T-helper 1 cell treated with Interleukin-12 subunit alpha and Interleukin-12 subunit beta and Interleukin-4 antibody, amounts not matched to agents 30 ng/mL and 1 ng/mL, for 36 hours (primary cell): ENCODE results near the gene GMPS. TPM values are rescaled to one million over a fixed set of nuclear protein-coding genes. Genes with fewer than 3 reads are reported as not detected.
"Not testable (repeated sequence)": the region's sequence is repeated elsewhere in the genome, so short reads cannot be mapped to it uniquely, and the experiment has no call there.

Experiments used
- intact Hi-C: fragments of 100-400 bp; cut with micrococcal nuclease; formaldehyde crosslinking; loops from one replicate; pipeline ENCODE4 v1.15.1; 2024
- total RNA-seq: library from RNA; stranded (reverse); gene quantifications from 2 replicates; pipeline ENCODE4 v1.2.3, GENCODE V29; 2022

Gene GMPS
- total RNA-seq, 1 donor from 2014 or later = 89.2 TPM

DNA sequence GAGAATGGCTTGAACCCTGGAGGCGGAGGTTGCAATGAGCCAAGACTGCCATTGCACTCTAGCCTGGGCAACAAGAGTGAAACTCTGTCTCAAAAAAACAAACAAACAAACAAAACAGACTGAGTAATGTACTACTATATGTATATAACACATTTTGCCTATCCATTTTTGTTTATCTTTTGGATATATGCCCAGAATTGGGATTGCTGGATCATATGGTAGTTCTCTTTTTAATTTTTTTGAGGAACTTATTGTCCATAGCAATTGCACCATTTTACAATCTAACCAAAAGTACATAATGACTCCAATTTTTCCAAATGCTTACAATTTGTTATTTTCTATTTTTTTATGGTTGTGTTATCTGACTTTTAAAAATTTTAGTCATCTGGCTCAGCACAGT, 47.3 kb downstream of the GMPS start:
- intact Hi-C loops = loop anchor here (5.0 kb wide), 1 partner anchor 110 kb away; the partner anchor contains the start of gene C3orf33

DNA sequence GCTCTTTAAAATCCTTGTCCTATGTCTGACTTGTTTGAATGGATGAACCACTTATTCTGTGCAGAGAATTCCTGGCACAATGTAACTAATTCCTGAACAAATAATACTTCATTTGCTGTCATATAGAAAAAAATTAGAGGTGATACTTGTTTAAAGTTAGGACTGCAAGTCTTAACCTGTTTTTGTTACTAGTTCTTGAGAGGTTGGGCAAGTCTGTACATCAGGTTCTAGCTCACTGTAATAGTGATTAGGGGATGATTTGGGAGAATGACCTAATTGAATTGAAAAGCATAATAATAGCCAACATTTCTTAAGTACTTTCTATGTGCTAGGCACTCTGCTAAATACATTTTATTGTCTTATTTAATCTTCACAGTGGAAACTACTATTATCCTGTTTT, 49.3 kb downstream of the GMPS start:
- intact Hi-C loops = loop anchor here (5.0 kb wide), 1 partner anchor 112 kb away; the partner anchor contains the start of gene C3orf33

DNA sequence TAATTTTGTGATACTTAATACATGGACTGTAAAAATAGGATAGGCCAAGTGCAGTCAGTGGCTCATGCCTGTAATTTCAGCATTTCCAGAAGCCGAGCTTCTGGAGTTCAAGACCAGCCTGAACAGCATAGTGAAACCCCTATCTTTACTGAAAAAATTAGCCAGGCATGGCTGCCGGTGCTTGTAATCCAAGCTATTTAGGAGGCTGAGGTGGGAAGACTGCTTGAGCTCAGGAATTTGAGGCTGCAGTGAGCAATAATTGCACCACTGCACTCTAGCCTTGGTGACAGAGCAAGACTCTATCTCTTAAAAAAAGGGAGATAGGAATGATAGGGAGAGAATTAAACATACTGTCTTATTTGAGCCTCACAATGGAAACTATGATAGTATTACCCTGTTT, 51.0 kb downstream of the GMPS start:
- intact Hi-C loops = no loop called here

DNA sequence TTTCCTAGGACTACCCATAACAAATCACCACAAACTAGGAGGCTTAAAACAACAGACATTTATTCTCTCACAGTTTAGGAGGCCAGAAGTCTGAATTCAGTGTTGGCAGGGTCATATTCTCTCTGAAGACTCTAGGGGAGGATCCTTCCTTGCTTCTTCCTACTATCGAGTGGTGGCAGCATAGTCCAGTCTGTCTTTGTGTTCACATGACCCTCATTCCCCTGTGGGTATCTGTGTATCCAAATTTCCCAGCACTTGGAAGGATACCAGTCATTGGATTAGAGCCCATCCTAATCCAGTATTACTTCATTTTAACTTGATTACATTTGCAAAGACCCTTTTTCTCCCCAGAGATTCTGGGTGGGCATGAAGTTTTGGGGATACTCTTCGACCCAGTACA, 63.8 kb downstream of the GMPS start:
- intact Hi-C loops = no loop called here

DNA sequence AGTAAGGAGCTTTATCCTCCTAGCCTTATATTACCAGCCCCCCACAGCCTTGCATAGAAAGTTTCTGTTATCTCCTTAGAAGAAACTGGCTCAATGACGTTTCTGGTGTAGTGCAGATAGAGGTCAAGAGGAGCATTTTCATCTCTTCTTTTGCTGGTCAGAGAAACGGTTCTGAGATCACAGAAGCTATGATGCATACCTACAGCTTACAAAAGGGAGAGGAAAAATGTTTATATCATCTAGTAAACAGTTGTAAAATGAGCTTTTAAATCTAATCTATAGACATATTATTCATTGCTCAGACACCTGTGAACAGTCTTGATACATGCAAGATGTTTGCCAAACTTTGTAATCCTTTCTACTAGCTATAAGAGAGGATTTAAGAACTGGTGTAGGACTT, 68.0 kb downstream of the GMPS start:
- intact Hi-C loops = no loop called here

DNA sequence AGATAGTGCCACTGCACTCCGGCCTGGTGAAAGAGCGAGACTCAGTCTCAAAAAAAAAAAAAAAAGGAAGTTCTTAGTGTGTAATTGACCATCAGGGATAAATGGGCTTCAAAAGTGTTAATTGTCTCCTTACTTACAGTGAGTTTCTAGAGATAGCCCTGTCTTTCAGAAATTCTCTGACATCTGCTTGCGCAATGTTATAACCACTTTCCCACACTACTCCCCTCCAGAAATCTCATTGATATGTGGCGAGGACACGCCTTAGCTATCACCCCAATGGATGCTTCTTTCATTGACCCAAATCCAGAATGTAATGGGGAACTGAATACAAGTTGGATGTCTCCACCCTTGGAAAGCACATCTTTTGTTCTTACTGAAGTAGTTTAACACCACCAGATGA, 70.9 kb downstream of the GMPS start:
- intact Hi-C loops = no loop called here

DNA sequence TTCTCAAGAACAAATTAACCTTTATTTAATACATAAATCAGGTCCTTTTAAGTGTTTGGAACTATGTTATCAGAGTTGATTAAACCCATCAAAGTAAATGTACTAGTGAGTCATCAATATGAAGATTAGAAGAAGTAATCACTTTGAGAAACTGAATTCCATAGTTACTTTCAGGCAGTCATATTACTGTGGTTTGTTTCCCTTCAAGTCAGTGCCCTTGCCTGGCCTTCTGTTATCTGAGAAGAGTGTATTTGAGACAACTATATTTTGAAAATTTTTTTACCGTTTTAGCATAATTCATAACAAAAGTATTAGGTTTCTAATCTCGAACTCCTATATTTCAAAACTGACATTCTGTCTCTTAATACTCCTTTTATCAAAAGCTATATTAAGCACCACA, 73.6 kb downstream of the GMPS start:
- intact Hi-C loops = no loop called here

DNA sequence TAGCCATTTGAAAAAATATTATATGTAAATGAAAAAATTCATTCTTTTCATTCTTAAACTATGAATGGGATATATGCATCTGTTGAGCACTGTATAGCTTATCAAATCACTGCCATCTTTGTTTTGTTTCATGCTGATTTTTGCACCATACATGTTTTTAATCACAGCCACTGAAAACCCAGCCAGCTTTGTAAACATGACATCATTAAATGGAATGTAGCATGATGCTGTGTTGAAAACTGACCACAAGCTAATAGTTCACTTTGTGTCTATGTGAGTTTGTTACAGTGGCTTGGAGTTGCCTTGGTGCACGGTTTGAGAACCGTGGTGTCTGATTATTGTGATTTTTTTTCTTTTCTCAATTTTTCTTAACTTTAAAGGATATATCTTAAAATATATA, 75.7 kb downstream of the GMPS start:
- intact Hi-C loops = no loop called here

DNA sequence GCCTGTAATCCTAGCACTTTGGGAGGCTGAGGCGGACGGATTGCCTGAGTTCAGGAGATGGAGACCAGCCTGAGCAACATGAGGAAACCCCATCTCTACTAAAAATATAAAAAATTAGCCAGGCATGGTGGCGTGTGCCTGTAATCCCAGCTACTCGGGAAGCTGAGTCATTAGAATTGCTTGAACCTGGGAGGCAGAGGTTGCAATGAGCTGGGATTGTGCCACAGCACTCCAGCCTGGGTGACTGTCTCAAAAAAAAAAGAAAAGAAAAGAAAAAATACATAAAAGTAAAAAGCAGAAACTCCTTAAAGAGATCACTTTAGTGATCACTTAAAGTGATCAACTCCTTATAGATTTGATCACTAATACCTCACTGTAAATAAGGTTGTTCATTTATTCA, 78.0 kb downstream of the GMPS start:
- intact Hi-C loops = no loop called here

DNA sequence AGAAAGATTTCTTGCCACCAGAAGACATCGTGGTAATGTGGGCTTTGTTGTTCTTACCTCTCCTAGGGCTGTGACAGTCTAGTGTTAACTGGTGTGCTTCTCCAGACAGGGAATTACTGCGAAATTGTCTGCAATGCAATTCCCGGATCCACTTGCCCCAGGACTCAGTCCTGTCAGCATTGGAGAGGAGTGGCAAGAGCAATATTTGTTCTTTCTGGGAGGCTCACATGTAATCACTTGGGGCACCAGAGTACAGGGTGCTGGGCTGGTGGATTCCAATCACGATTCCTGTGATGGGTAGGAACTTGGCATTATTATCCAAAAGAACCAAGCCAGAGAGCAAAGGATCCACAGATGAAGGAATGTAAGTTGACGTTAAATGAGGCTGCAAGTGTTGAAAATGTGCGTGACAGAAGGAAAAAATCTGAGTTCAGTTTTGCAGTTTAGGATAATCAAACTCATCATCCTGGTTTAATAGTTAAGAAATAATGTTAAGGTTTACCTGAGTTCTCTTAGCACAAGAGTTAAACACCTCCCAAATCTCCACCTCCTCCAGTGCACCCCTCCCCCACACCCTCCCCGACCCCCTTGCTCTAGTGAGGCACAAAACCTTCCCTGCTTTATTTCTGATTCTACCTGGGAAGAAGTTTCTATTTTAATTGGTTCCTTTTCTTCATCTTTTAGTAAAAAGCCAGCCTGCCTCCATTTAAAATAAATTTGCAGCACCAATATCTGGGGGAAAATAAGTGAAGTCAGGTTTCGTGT, 79.2 kb downstream of the GMPS start:
- intact Hi-C loops = no loop called here

DNA sequence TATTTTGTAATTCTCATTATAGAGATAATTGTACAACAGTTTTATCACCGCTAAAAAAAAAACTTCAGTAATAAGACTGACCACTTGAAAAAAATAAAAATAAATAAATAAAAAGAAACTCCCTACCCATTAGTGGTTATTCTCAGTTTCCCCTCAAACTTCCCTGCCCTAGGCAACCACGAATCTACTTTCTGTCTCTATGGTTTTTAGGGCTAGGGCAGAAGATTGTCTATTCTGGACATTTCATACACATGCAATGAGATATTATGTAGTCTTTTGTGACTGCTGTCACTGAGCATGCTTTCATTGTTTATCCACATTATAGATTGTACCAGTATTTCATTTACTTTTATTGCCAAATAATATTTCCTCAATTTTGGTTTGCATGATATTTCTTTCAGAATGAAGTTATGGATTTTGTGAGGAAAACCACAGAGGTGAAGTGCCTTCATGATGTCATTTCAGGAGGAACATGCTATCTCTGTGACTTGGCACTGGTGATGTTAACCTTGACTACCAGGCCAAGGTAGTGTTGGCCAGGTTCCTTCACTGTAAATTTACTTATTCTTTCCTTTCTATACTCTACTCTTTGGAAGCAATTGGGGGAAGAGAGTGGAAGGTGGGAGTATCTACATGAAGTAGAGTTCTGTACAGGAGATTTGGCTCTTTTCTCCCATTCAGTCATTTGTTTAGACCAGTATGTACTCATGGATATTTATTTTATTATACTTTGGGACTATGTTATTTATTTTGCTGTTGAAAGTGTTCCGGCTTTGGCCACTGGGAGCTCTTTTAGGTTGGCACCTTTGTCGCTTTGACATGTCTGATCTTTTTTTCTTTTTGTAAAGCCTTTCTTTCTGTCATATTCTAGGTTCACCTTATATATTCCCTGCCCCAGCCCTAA, 86.3 kb downstream of the GMPS start:
- intact Hi-C loops = no loop called here

DNA sequence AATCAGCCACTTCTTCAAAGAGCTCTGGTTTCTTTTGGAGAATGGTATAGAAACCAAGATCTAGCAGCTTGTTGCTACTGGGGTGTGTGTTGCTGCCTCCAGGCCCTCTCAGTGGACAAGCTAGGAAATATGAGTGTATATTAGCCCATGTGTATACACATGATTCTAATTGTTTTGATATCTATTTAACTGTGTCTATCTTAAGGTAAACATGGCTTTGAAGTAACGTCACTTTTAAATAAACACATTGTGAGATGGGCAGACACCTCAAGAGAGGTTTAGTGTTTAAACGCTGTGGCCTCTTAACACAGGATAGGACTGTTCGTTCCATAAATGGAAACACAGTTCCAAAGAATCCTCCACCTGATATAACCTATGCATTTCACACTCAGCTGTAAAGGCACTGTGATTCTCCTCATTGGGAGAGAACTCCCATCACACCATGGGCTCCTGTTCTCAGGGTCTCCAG, 87.0 kb downstream of the GMPS start:
- intact Hi-C loops = no loop called here

DNA sequence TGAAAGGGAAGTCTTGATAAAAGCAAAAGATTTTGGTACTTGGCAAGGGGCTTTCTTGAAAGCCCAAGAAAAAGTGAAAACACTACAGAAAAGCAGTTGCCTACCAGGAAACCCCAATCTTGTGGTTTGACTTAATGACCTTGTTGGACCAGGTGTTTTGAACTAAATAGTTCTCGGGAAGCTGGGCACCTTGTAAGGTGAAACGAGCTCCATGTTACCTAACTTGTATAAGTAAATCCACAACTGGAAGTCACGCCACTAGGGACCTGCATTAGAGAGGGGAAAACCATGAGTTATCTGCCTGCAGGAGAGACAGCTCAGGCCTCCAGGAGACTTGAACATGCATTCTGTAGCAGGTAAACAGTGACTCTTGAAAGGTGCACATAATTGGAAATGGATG, 88.2 kb downstream of the GMPS start:
- intact Hi-C loops = no loop called here

DNA sequence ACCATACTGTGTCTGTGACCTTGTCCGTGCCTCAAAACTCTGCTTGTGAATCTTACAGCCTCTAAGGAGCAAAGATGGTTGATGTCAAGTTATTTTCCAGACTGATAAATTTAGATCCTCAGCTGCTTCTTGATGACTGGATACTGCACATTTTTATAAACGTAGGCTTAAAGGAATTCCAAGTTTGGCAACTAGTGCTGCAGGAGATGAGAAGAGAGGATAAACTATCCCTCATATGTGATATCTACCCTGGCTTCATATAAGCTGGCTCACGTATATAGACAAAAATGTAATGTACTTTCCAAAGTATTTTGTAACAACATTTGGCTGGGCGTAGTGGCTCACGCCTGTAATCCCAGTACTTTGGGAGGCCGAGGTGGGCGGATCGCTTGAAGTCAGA, 89.6 kb downstream of the GMPS start:
- intact Hi-C loops = no loop called here

DNA sequence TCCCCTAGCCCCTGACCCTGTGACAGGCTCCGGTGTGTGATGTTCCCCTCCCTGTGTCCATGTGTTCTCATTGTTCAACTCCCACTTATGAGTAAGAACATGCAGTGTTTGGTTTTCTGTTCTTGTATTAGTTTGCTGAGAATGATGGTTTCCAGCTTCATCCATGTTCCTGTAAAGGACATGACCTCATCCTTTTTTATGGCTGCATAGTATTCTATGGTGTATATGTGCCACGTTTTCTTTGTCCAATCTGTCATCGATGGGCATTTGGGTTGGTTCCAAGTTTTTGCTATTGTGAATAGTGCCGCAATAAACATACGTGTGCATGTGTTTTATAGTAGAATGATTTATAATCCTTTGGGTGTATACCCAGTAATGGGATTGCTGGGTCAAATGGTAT, 90.6 kb downstream of the GMPS start:
- intact Hi-C loops = not testable (repeated sequence)

DNA sequence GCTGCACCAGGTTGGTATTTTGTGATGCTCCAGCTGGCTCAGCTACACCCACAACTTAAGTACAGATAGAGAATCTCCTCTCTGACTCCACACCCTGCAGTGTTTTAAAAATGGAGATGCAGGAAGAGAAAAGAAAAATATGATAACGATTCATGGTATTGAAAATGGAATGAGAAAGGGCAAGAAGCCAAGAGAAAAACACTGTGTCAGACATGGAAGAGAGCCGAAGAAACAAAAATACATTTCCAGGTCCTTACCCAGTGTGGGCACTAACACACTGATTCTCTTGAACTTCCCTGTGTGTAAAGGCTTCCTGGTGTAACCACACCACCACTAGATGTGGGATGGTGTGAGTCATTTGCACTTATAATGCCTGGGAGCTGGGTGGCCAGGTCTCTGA, 93.1 kb downstream of the GMPS start:
- intact Hi-C loops = no loop called here

DNA sequence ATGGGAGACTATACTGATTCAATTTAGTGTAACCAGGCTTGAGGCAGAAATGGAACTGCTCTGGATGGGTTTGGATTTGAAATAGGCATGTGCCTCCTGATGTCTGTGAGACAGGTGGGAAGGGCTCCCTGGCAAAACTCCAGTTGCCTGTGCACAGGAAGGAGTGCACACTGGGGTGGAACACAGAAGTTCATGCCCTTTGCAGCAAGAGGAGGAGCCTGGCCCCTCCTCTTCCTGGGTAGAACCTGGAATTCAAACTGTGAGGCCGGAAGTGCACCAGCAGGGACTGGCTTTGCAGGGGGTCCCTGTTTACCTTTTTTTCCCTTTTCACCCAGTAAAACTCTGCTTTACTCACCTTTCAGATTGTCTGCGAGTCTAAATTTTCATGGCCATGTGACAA, 99.9 kb downstream of the GMPS start:
- intact Hi-C loops = no loop called here

DNA sequence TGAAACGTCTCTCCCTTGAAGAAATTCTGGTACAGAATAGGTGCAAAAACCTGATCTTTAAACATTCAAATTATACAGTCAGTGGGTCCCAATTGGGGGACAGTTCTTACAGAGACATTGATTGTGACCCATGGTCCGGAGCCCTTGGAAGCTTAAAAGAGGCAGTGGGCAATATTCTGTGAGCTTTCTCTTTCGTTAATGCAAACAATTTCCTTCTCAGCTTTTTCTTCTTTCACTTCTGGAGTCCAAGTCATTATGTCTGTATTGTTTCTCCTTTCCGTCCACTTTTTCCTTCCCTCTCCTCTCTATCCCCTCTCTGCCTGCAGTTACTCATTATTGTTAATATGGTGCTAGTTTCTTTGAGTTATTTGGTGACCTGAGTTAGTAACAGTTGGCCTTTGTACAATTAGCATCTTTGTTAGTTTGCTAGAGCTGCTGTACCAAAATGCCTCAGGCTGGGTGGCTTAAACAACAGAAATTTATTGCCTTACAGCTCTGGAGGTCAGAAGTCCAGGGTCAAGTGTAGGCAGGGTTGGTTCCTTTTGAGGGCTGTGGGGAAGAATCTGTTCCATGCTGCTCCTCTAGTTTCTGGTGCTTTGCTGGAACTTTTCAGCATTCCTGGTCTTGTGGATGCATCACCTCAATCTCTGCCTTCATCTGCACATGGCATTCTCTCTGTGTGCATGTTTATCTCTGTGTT, 102.6 kb downstream of the GMPS start:
- intact Hi-C loops = no loop called here

DNA sequence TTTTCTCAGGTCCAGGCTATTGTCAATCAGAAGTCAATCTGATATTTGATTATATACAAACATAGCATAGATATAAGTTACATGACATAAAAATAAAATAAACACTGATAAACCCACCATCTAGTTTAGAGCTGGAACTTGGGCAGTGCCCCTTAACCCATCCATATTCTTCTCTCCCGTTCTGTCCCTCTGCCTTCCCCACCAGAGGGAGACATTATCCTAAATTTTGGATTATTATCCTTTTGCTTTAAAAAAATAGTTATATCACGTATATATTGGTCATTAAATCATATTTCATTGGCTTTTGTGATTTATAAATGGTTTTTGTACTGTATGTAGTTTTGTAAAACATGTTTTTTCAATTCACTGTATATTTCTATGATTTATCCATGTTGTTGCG, 107.9 kb downstream of the GMPS start:
- intact Hi-C loops = no loop called here

DNA sequence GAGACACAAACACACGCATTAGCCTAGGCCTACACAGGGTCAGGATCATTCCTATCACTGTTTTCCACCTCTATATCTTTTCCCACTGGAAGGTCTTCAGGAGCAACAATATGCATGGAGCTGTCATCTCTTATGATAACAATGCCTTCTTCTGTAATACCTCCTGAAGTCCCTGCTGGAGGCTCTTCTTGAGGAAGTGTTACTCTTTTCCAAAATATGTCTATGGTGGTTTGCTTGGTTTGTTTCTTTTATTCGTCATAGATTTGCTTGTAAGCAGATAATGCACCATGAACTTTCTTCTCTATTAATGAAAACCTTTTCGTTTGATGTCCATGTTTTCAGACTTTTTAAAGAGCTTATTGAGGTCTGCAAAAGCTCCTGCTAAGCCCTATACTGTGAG, 109.3 kb downstream of the GMPS start:
- intact Hi-C loops = no loop called here

DNA sequence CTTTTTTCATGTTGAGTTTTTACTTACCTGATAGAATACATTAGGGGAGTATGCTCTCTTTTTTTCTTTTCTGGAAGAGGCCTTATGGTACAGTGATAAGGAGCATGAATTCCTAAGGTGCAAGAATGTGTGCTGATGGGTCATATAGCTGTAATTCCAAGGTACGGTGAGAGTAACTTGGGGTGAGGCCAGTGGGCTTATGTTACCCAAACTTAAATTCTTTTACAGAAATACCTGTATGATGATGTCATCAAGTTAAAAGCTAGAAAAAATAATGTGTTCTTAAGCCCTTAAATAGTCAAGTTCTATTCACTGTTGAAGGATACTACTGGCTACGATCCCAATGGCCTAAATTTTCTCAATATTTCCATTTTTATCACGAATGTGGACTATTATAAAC, 111.2 kb downstream of the GMPS start:
- intact Hi-C loops = no loop called here
